ENCODE results near the gene MKI67. TPM values are rescaled to one million over a fixed set of nuclear protein-coding genes. Genes with fewer than 3 reads are reported as not detected.

MKI67 gene
- total RNA-seq, 2 donors from 2014 or later = 141 to 270 TPM

- no peaks in the 10 kb centered on the region for H3K27me3 Mint-ChIP-seq
- H3K4me3 Mint-ChIP-seq = peak overlapping the region; percentile 28
- H3K4me1 Mint-ChIP-seq (ENCODE audit: low read depth in 2 of 2) = peaks cover 76 to 78% of the 10 kb centered on the region in 2 donors
- ATAC-seq (no peak), DNase-seq (ENCODE audit: low spot score) (peak; percentile 45)
- H3K9me3 Mint-ChIP-seq = no peaks in the 10 kb centered on the region
- peaks cover 13% of the 10 kb centered on the region for H3K36me3 Mint-ChIP-seq
- H3K27ac Mint-ChIP-seq = peak overlapping the region; percentile 7 to 93
Measured at GRCh38 chr10:128059266-128059981, 66.8 kb downstream of the MKI67 start.

- Mint-ChIP-seq H3K36me3 (peaks cover 13% of the 10 kb centered on the region), H3K27ac (peak overlapping the region; percentile 7 to 93), H3K9me3 (no peaks in the 10 kb centered on the region), H3K27me3 (no peaks in the 10 kb centered on the region), H3K4me3 (no peak overlapping the region), H3K4me1 (ENCODE audit: low read depth in 2 of 2) (peaks cover 76 to 78% of the 10 kb centered on the region in 2 donors)
- ATAC-seq = no peak
- peak; percentile 34 for DNase-seq (ENCODE audit: low spot score)
Measured at GRCh38 chr10:128058750-128059134, 67.5 kb downstream of the MKI67 start.

GRCh38 chr10:128058106-128058749 is 68.0 kb downstream of the MKI67 start:
- no peaks in the 10 kb centered on the region for H3K27me3 Mint-ChIP-seq
- peak overlapping the region; percentile 7 to 93 for H3K27ac Mint-ChIP-seq

GRCh38 chr10:128056303-128057050 is 69.7 kb downstream of the MKI67 start:
- Mint-ChIP-seq H3K4me1 (ENCODE audit: low read depth in 2 of 2) (peaks cover 64 to 73% of the 10 kb centered on the region in 2 donors), H3K27me3 (no peaks in the 10 kb centered on the region), H3K4me3 (no peak overlapping the region), H3K27ac (peak overlapping the region; percentile 31 to 70), H3K36me3 (peaks cover 13% of the 10 kb centered on the region), H3K9me3 (no peaks in the 10 kb centered on the region)
- DNase-seq (ENCODE audit: low spot score) (peak; percentile 44), ATAC-seq (no peak)

More at GRCh38 chr10:128058106-128058749, 68.0 kb downstream of the MKI67 start:
- Mint-ChIP-seq H3K36me3 (peaks cover 13% of the 10 kb centered on the region), H3K4me1 (ENCODE audit: low read depth in 2 of 2) (peaks cover 71 to 75% of the 10 kb centered on the region in 2 donors), H3K9me3 (no peaks in the 10 kb centered on the region), H3K4me3 (no peak overlapping the region)
- DNase-seq (ENCODE audit: low spot score) (peak; percentile 45), ATAC-seq (no peak)

GRCh38 chr10:128055061-128055868 is 71.0 kb downstream of the MKI67 start:
- peak overlapping the region; percentile 31 to 70 for H3K27ac Mint-ChIP-seq
- H3K4me3 Mint-ChIP-seq = no peak overlapping the region

GRCh38 chr10:128054163-128054970 is 71.9 kb downstream of the MKI67 start:
- Mint-ChIP-seq H3K27me3 (no peaks in the 10 kb centered on the region), H3K4me1 (ENCODE audit: low read depth in 2 of 2) (peaks cover 61 to 74% of the 10 kb centered on the region in 2 donors), H3K9me3 (no peaks in the 10 kb centered on the region), H3K27ac (peak overlapping the region; percentile 31 to 75), H3K36me3 (peaks cover 13% of the 10 kb centered on the region), H3K4me3 (peak overlapping the region; percentile 54)
- ATAC-seq (peak; percentile 66 to 67), DNase-seq (ENCODE audit: low spot score) (no peak)

More at GRCh38 chr10:128055061-128055868, 71.0 kb downstream of the MKI67 start:
- no peaks in the 10 kb centered on the region for H3K9me3 Mint-ChIP-seq
- peak; percentile 37 for DNase-seq (ENCODE audit: low spot score)
- no peak for ATAC-seq
- peaks cover 19% of the 10 kb centered on the region for H3K36me3 Mint-ChIP-seq
- peaks cover 61 to 75% of the 10 kb centered on the region in 2 donors for H3K4me1 Mint-ChIP-seq (ENCODE audit: low read depth in 2 of 2)
- no peaks in the 10 kb centered on the region for H3K27me3 Mint-ChIP-seq

GRCh38 chr10:128053356-128053755 is 72.9 kb downstream of the MKI67 start:
- ATAC-seq (no peak), DNase-seq (ENCODE audit: low spot score) (no peak)
- Mint-ChIP-seq H3K4me1 (ENCODE audit: low read depth in 2 of 2) (peaks cover 55 to 73% of the 10 kb centered on the region in 2 donors), H3K27ac (peak overlapping the region; percentile 98), H3K36me3 (peaks cover 13% of the 10 kb centered on the region), H3K9me3 (no peaks in the 10 kb centered on the region), H3K27me3 (no peaks in the 10 kb centered on the region), H3K4me3 (no peak overlapping the region)

GRCh38 chr10:128052696-128053095 is 73.5 kb downstream of the MKI67 start:
- ATAC-seq (no peak), DNase-seq (ENCODE audit: low spot score) (peak; percentile 39)
- peaks cover 56 to 73% of the 10 kb centered on the region in 2 donors for H3K4me1 Mint-ChIP-seq (ENCODE audit: low read depth in 2 of 2)
- no peaks in the 10 kb centered on the region for H3K9me3 Mint-ChIP-seq
- peaks cover 12% of the 10 kb centered on the region for H3K36me3 Mint-ChIP-seq
- no peaks in the 10 kb centered on the region for H3K27me3 Mint-ChIP-seq
- H3K27ac Mint-ChIP-seq = peak overlapping the region; percentile 98
- H3K4me3 Mint-ChIP-seq = peak overlapping the region; percentile 98

GRCh38 chr10:128051548-128051947 is 74.7 kb downstream of the MKI67 start:
- Mint-ChIP-seq H3K27ac (peak overlapping the region; percentile 98), H3K9me3 (no peaks in the 10 kb centered on the region), H3K27me3 (no peaks in the 10 kb centered on the region), H3K36me3 (peaks cover 8% of the 10 kb centered on the region), H3K4me3 (peak overlapping the region; percentile 98), H3K4me1 (ENCODE audit: low read depth in 2 of 2) (peaks cover 61 to 76% of the 10 kb centered on the region in 2 donors)
- ATAC-seq = no peak
- peak; percentile 16 for DNase-seq (ENCODE audit: low spot score)

- DNase-seq (ENCODE audit: low spot score) (peak; percentile 59), ATAC-seq (no peak)
- H3K4me1 Mint-ChIP-seq (ENCODE audit: low read depth in 2 of 2) = peaks cover 63 to 76% of the 10 kb centered on the region in 2 donors
- peak overlapping the region; percentile 98 for H3K4me3 Mint-ChIP-seq
- H3K27ac Mint-ChIP-seq = peak overlapping the region; percentile 98
- H3K9me3 Mint-ChIP-seq = no peaks in the 10 kb centered on the region
- peaks cover 8% of the 10 kb centered on the region for H3K36me3 Mint-ChIP-seq
- no peaks in the 10 kb centered on the region for H3K27me3 Mint-ChIP-seq
Measured at GRCh38 chr10:128050936-128051335, 75.3 kb downstream of the MKI67 start.

GRCh38 chr10:128050121-128050516 is 76.1 kb downstream of the MKI67 start:
- peak overlapping the region; percentile 98 for H3K27ac Mint-ChIP-seq
- no peaks in the 10 kb centered on the region for H3K9me3 Mint-ChIP-seq
- no peak for DNase-seq (ENCODE audit: low spot score)
- H3K4me3 Mint-ChIP-seq = peak overlapping the region; percentile 98
- H3K36me3 Mint-ChIP-seq = peaks cover 8% of the 10 kb centered on the region
- H3K4me1 Mint-ChIP-seq (ENCODE audit: low read depth in 2 of 2) = peaks cover 61 to 73% of the 10 kb centered on the region in 2 donors
- no peaks in the 10 kb centered on the region for H3K27me3 Mint-ChIP-seq
- ATAC-seq = no peak

- H3K4me1 Mint-ChIP-seq (ENCODE audit: low read depth in 2 of 2) = peaks cover 61 to 72% of the 10 kb centered on the region in 2 donors
- peaks cover 8% of the 10 kb centered on the region for H3K36me3 Mint-ChIP-seq
- H3K27ac Mint-ChIP-seq = peak overlapping the region; percentile 98
- H3K9me3 Mint-ChIP-seq = no peaks in the 10 kb centered on the region
- DNase-seq (ENCODE audit: low spot score) (no peak), ATAC-seq (no peak)
- no peaks in the 10 kb centered on the region for H3K27me3 Mint-ChIP-seq
- H3K4me3 Mint-ChIP-seq = peak overlapping the region; percentile 98
Measured at GRCh38 chr10:128049226-128050120, 76.8 kb downstream of the MKI67 start.
